HepG2 (cell line): ENCODE data around the gene NXPH4. TPM values are rescaled to one million over a fixed set of nuclear protein-coding genes. Genes with fewer than 3 reads are reported as not detected.

Experiments used
- ATF5 ChIP-seq: sonication (generic); formaldehyde crosslinking; IDR thresholded peaks from 2 replicates; pipeline ENCODE4 v1.4.0; 2020; ENCODE audit warnings: mild to moderate bottlenecking, low read depth, missing genetic modification reagents
- BHLHE40 ChIP-seq: IDR thresholded peaks from 2 replicates; pipeline ENCODE4 v1.6.1; 2011; ENCODE audit warnings: low read length, improper control_type of control experiment
- CERS6 ChIP-seq: sonication (generic); formaldehyde crosslinking; IDR thresholded peaks from 2 replicates; pipeline ENCODE4 v1.5.0; 2020; ENCODE audit warnings: missing genetic modification reagents
- DMTF1 ChIP-seq: sonication (generic); formaldehyde crosslinking; IDR thresholded peaks from 2 replicates; pipeline ENCODE4 v1.4.0; 2020; ENCODE audit warnings: mild to moderate bottlenecking, missing genetic modification reagents
- EP300 ChIP-seq, 3 experiments: sonication (generic) in 1 of 3; formaldehyde crosslinking in 1 of 3; IDR thresholded peaks; 2 replicates each; pipeline versions ENCODE4 v1.5.1 to v1.6.1; 2011 to 2020; ENCODE audit warnings: low read depth in 2 of 3, low read length in 2 of 3, borderline replicate concordance in 1 of 3, improper control_type of control experiment in 1 of 3, mild to moderate bottlenecking in 1 of 3, missing genetic modification reagents in 1 of 3, moderate library complexity in 1 of 3
- FOXM1 ChIP-seq: sonication (generic); formaldehyde crosslinking; IDR thresholded peaks from 2 replicates; pipeline ENCODE4 v1.5.0; 2020; ENCODE audit warnings: missing genetic modification reagents
- MTA3 ChIP-seq: sonication (generic); formaldehyde crosslinking; IDR thresholded peaks from 2 replicates; pipeline ENCODE4 v1.4.0; 2020; ENCODE audit warnings: missing genetic modification reagents
- PBX3 ChIP-seq: sonication (generic); formaldehyde crosslinking; IDR thresholded peaks from 2 replicates; pipeline ENCODE4 v1.8.1; 2023; ENCODE audit warnings: missing genetic modification reagents, inconsistent platforms, borderline replicate concordance
- SMYD3 ChIP-seq: sonication (generic); formaldehyde crosslinking; IDR thresholded peaks from 2 replicates; pipeline ENCODE4 v1.8.1; 2023; ENCODE audit warnings: mild to moderate bottlenecking, missing genetic modification reagents
- TEAD2 ChIP-seq: sonication (generic); formaldehyde crosslinking; IDR thresholded peaks from 2 replicates; pipeline ENCODE4 v1.9.0; 2021; ENCODE audit warnings: missing genetic modification reagents
- ZNF407 ChIP-seq: sonication (generic); formaldehyde crosslinking; IDR thresholded peaks from one replicate; pipeline ENCODE4 v1.5.1; 2020; ENCODE audit warnings: mild to moderate bottlenecking, missing genetic modification reagents; ENCODE audit errors: not compliant biosample characterization
- ZNF562 ChIP-seq: sonication (generic); formaldehyde crosslinking; IDR thresholded peaks from 2 replicates; pipeline ENCODE4 v1.8.0; 2022; ENCODE audit warnings: missing genetic modification reagents, borderline replicate concordance
- ZSCAN20 ChIP-seq: sonication (generic); formaldehyde crosslinking; IDR thresholded peaks from 2 replicates; pipeline ENCODE4 v1.4.0; 2020; ENCODE audit warnings: missing genetic modification reagents, mild to moderate bottlenecking, borderline replicate concordance
- ZSCAN9 ChIP-seq: IDR thresholded peaks from 2 replicates; pipeline ENCODE4 v1.6.1; 2016; ENCODE audit warnings: borderline replicate concordance
- polyA plus RNA-seq, 8 experiments: library from polyadenylated mRNA; depleted of rRNA in 3 of 8; stranded (reverse) in 7 of 8; unstranded in 1 of 8; fragments of >200 nt; fragmentation: Illumina TruSeq in 4 of 8; extraction: Trizol in 4 of 8; gene quantifications; 2 replicates each; pipeline versions ENCODE4 v1.2.1 to v1.2.3, GENCODE V29; 2011 to 2016; ENCODE audit warnings: low read depth in 4 of 8, missing spikeins in 1 of 8, mixed read lengths in 1 of 8; ENCODE audit not compliant: insufficient read depth in 1 of 8
- total RNA-seq, 5 experiments: library from RNA; depleted of rRNA; stranded (reverse); fragments of >200 nt; fragmentation: Illumina TruSeq; extraction: Trizol; gene quantifications; 2 replicates each; pipeline ENCODE4 v1.2.3, GENCODE V29; 2016; ENCODE audit warnings: low read depth in 1 of 5

The NXPH4 gene
- total and polyA plus RNA-seq, 2 of the 13 experiments (the other 11 are each of a cell fraction or from before 2014, with no cell fraction given), result 0.13 TPM; not detected in 1

DNA sequence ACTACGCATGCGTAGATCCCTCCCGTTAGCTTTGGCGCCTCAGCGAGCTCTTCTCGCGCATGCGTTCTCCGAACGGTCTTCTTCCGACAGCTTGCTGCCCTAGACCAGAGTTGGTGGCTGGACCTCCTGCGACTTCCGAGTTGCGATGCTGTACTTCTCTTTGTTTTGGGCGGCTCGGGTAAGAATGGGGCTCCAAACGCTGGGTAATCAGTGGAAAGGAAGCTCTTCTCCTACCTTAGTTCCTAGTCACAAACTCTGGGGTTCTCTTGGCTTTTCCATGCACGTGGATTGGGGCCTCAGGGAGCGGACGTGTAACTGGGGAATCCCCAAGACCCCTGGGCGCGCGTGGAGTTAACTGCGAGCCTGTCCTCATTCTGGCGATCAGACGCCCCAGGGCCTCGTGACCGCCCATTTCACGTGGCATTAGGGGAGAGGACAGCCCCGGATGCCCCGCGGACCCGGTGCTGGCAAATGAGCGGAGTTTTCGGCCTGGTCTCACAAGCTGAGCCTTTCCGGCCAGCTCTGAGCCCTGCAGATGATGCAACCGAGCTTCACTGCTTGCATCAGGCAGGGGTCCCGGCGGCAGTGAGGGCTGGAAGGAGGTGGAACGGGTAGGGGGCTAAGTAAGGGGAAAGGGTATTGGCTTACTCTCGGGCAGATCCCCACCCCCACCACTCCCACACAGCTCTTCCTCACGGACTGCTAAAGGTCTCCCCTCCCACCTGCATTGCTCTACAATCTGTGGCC, 13.2 kb downstream of the NXPH4 start, which contains the start of gene SHMT2 (continued):
- TF ChIP-seq ZNF407 (no peak), ZSCAN9 (CRISPR knock-in tag) (peak; percentile 51; the same call in 1 of the 2 replicates), MTA3 (no peak), PBX3 (no peak), ZNF562 (CRISPR knock-in tag) (no peak), SMYD3 (CRISPR knock-in tag) (0 out of 2 replicates have a peak, but pooled peaks have one; percentile 36), BHLHE40 (peak; percentile 6; the same call in 1 of the 2 replicates), ATF5 (CRISPR knock-in tag) (0 out of 2 replicates have a peak, but pooled peaks have one; percentile 70), TEAD2 (CRISPR knock-in tag) (no peak), FOXM1 (CRISPR knock-in tag) (no peak), ZSCAN20 (CRISPR knock-in tag) (no peak), EP300 (IDR thresholded peaks at IDR 0.05; ENCODE audit: low read depth in 2 of 2, low read length in 2 of 2) (no peak), EP300 (CRISPR knock-in tag; IDR thresholded peaks at IDR 0.05; ENCODE audit: borderline replicate concordance) (peak; percentile 58), DMTF1 (CRISPR knock-in tag) (no peak), CERS6 (no peak)
